ENCODE data around the gene F8. TPM values are rescaled to one million over a fixed set of nuclear protein-coding genes. Genes with fewer than 3 reads are reported as not detected.
"Not testable (repeated sequence)": the region's sequence is repeated elsewhere in the genome, so short reads cannot be mapped to it uniquely, and the experiment has no call there.

F8 gene
- polyA plus RNA-seq, 1 donor = 13.0 TPM

DNA sequence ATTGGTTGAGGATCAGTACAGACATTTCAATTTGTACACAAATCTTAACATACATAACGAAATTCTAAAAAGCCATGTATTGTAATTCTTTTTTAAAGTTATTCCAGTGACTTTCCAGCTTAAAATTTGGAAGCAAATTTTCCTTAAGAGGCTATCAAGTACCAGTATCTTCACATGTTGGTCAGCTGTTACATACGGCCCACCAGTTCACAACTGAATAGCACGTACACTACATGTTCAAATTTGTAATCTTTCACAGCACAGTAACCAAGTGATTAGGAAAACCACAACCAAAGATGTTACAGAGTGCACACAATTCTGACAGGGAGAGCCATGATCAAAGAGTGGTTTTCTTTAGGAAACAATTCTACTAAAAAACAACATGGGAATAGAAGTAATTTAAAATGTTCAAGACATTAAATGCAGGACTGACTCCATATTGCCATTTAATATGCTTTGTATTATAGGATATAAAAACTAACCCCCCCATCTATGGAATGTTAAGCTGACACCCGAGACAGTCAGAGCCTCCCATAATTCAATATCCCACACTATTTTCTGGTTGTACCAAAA, 206.1 kb downstream of the F8 start:
- not testable (repeated sequence) for DNase-seq

DNA sequence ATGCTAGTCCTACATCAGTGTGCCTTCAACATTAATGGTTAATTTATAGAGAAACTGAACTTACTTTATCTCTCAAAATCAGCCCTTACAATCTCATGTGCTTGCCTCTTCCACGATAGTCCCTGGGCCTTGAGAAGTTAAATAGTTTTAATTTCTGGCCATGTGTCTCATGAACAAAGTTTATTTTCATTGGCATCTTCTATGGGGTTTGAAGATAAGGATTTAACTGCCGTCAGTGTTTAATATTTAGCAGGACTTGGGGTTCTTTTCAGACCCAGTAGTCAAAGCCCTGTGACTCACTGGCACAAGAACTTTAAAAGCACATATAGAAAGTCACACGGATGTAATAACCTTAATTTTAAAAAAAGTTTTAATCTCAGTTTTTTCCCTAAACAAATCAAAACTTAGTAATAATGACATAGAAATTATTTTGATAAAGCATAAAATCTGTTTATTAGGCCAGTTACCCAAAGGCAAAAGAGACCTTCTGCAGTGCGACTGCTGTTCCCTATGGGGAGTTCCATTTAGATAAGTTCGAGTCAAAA, 207.2 kb downstream of the F8 start:
- no peak for DNase-seq

DNA sequence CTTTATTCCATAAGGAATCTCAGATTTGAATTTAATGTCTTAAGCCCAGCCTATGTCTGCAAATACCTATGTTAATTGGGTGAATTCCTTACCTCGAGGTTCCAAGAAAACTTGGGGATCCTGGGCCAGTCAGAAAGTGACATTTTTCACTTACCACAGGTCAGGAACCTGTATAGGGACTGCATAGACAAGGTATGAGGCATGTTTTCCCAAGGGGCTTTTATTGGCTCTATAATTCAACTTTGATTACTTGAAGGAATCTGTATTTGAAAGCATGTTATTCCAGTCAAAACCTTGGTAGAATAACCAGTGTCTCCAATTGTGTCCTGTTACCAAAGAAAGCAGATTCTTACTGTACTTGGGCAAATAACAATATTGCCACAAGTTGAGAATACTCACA, 208.7 kb downstream of the F8 start:
- no peak for DNase-seq

DNA sequence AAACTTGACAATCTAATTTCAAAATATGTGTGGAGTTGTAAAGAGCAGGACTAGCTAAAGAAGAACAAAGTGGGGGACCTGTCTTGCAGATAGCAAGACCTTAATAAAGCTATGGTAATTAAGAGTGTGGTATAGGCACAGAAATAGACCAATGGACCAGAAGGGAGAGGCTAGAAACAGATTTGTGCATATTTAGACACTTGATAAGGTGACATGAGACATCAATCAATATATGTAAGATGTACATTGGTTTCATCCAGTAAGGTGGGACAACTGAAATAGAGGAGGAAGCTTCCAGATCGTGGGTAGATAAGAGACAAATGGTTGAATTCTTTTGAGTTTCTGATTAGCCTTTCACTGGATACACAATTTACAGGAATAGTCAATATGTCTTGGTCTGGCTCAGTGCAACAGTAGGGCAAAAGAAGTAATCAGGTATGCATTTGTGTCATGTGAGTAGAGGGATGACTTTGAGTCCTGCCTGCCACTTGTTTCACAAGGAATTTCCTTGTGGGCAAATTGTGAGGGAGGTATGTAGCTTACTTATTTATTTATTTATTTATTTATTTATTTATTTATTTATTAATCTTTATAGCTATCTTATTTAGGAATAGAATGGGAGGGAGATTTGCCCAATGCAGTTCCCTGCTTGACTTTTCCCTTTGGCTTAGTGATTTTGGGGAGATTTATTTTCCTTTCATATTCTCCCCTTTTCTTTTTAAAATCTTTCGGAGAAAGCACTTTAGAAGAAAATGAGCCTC, 210.0 kb downstream of the F8 start:
- DNase-seq = no peak

DNA sequence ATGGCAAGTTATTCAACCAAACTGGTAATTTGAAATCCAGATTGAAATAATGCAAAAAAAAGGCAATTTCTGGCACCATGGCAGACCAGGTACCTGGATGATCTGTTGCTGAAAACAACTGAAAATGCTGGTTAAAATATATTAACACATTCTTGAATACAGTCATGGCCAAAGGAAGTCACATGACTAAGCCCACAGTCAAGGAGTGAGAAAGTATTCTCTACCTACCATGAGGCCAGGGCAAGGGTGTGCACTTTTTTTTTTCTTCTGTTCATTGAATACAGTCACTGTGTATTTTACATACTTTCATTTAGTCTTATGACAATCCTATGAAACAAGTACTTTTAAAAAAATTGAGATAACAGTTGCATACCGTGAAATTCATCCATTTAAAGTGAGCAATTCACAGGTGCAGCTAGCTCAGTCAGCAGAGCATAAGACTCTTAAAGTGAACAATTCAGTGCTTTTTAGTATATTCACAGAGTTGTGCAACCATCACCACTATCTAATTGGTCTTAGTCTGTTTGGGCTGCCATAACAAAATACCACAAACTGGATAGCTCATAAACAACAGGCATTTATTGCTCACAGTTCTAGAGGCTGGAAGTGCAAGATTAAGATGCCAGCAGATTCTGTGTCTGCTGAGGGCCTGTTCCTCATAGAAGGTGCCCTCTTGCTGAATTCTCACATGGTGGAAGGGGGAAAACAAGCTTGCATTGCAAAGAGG, 212.4 kb downstream of the F8 start:
- no peak for DNase-seq

DNA sequence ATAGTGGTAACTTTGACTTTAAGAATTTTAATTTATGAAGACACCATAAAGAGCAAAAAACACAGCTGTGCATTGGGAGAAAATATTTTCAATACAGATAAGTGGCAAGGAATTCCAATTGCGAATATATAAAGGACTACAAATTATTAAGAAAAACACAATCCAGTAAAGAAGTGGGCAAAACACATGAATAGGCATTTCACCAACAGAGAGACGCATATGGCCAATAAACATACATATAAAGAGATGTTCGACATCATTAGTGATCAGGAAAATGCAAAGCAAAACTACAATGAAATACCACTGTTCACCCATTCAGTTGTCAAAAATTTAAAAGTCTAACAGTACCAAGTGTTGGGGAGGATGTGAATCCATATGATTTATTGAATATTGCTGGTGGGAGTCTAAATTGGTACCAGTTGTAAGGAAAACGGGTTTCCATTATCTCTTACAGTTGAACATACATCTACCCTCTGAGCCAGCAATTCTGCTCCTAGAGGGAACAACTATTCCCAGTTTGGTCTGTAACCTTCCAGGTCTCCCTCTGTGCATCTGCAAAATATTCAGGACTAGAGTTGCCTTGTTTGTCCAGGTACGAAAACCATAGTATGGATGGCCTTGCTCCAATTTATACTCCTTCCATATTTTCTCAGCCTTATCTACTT, 215.6 kb downstream of the F8 start:
- DNase-seq = no peak

DNA sequence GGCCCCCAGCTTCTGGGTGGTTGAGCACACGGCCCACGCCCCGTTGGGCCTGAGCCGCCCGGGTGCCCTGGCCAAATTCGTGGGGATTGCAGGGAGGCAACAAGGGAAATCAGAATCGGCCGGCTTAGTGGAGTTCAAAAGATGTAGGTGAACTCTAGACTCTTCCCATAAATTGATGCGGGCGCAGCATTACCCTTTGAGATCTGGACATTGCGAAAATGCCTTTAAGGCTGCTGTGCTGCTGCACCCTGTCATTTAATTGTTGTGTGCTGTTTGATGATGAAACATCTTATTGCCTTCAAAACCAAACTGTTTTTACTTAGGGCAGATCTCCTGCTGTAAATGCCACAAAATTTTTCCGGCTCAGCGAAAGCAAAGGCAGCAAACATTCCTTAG, 216.8 kb downstream of the F8 start:
- no peak for DNase-seq

DNA sequence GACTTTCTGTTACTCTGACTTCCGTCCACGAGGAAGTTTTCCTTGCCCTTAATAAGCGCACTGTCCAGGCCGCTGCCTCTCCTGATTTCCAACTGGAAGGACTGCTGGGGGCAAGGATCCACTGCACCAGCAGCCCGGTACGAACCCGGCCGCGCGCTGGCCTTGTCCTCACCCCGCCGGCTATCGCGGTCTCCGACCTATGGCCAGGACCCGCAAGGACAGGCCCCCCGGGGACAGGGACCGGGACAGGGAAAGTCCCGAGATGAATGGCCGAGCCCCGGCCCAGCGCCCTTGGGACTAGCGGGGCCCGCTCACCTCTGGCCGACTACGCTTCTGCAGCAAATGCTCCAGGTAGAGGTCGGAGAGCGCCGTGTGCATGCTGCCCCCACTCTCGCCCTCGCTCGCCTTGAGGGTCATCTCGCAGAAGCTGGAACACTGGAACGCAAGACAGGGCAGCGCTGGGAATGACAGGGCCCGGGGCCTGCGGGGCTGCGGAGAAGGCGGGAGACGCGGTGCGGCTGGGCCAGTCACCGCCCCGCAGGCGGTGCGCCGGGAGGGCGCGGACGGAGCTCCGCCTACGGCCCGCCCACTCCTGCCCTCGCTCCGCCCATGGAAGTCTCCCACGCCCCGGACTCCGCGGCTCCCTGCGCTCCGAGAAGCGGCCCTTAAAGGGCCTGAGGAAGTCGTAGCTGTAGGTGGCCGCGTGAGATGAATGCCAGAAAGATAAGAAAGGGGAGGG, 217.4 kb downstream of the F8 start, which contains the start of gene MPP1:
TSS of gene MPP1 (minus strand) at position 529 of the 739 bp plus-strand sequence. CDS start at position 417, 112 bp downstream.
- DNase-seq = peak; percentile 58

DNA sequence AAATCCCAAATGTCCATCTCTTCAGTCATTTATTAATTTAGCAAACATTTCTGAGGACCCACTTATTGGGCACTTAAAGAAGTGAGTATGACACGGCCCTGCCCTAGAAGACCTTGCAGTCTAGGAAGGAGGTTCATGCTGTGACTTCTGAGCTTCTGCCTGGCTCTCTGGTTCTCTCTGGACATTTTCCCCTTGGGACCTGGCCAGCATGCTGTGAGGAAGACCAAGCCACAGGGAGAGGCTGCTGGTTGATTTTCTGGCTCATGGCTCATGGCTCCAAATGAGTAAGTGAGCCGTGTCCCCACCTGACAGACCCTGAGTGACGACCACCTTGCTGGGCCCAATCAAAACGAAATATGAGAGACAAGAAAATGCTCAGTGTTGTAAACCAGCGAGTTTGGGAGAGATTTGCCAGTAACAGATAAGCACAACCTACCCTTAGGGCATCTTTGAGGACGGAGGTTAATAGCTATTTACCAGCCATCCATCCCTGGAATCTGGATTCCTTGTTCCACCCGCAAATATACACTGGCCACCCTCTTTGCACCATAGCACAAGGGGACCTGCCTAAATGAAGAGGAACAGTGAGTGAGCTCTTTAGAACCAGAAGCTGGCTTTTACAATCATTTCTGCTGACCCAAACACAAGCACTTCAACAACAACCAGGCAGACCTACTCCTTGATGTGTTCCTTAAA, 218.1 kb downstream of the F8 start:
- no peak for DNase-seq

DNA sequence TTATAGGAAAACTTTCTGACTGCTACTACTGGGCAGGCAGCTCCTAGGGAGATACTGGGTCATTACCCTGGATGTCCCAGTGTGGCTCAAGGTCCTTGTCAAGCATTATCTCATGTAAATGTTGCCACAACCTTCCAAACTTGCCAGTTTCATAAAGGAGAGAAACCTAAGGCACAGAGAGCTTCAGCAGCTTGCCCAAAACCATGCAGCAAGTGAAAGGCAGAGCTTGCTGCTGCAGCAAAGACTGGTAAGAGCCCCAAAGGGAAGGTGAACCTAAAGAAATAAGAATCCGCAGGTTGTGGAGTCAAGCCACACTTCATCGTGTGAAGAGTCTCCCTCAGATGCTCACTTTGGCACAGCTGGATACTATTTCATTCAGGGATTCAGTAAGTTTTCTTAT, 219.6 kb downstream of the F8 start:
- no peak for DNase-seq

DNA sequence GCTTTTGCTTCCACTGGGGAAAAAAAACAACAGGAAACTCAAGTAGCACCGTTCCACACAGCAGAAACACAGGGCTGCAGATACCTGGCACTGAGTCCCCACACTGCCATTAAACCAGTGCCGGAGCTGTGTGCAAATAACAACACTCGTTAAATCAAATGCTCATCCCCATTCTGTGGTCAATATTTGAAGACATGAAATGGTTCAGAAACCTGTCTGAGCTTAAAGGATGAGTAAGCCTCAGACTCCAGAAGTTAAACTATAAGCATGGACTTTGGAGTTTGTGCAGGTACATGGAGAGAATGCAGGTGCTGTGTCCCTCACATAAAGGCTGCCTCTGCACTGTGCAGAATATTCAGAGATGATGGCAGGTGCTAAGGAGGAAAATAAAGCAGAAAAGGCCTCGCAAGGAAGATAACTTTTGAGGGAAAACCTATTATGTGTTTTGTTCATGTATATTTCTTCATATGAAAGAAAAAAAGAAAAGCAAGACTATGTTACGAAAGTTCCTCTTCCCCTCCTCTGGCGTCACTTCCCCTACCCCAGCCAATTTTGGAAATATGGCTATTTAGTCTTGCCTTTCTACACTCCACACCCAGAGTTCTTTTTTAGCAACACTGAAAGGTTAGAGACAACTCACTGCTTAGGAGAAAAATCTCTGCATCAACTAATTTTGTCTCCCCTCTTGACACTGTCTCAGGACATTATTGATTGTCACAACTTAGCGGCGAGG, 221.9 kb downstream of the F8 start:
- DNase-seq = no peak

DNA sequence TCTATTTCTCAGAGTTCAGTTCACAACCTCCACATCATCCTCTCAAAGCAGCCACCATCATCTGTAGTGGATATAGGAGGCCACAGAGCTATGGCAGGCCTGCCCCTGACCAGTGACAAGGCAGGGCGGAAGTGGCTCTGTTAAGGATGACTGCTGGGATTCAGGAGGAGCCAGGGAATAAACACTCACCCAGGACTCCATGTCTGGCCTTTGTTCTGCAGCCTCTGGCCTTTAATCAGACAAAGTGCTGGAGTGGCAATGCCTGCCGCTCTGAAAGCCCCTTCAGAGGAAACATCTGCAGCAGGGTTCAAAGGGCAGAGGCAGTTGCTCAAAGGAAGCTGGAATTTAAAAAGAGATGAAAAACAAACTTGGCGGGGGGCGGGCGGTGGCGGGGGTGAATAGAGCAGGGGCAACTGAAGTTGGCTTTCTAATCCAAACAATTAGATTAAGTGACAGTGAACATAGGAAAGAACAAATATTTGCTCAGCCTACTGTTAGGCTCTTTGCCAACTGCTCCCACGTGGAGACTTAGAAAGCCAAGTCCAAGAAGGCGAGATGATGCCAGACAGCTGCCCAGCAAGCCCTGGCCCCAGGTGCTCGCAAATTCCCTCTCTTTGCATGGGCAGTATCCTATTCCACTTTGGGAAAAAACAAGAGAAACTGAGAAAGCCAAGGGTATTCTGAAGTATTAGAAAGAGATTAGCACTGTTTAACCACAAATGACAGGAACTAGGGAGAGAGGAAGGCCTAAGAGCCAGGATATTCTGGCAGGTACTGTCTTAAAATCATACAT, 222.8 kb downstream of the F8 start:
- no peak for DNase-seq

DNA sequence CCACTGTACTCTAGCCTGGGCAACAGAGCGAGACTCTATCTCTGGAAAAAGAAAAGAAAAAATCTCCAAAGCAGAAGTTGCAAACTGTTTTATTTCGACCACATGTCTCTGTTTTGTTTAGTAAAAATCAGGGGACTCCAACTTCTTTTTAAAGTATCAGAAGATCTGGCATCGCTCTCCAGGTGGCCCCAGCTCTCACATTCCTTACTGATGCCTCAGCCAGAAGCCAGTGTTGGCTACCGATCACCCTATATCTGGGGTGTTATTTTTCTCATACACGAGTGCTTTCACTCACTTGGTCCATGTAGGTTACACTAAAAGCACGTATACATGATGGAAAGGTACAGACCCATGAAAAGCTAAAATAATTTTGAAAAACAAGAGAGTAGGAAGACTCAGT, 225.5 kb downstream of the F8 start:
- no peak for DNase-seq

DNA sequence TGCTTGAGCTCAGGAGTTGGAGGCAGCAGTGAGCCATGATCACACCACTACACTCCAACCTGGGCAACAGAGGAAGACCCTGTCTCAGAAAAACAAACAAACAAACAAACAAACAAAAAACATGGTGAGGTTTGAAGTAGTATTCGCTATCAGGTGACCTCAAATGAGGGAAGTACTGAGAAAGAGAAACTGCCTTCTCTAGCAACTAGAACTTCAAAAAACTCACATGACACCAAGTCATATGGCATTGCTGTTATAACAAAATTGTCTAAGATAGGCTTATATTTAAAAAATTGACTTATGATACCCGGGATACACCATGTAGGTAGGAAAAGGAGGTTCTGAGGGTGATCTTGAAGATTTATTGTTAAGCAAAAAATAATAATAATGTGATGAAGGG, 227.5 kb downstream of the F8 start:
- no peak for DNase-seq

DNA sequence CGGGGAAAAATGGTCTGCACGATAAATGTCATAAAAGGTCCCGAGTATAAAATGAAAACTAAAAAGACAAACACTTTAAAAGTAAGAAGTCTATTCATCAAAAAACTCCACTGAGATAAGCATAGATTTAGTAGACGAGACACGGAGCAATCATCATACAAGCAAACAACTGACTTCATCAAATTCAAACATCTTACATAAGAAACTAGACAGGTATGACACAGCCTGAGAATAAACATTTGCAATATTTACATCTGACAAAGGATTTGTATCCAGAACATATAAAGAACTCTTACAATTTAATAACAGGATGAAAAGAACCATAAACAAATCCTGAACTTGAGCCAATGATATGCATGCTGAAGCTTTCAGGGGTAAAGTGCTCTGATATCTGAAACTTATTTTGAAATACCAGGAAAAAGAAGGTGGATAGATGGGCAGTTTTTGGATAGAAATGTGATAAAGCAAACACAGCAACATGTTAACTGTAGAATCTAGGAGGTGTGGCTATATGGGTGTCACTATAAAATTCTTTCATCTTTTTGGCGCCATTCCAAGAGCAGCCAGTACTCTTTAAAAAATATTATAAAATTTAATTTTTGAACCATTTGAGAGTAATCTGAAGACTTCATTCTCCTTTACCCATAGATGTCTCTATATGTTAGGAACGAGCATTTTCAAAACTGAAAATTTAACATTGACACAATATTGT, 229.3 kb downstream of the F8 start:
- DNase-seq = no peak

DNA sequence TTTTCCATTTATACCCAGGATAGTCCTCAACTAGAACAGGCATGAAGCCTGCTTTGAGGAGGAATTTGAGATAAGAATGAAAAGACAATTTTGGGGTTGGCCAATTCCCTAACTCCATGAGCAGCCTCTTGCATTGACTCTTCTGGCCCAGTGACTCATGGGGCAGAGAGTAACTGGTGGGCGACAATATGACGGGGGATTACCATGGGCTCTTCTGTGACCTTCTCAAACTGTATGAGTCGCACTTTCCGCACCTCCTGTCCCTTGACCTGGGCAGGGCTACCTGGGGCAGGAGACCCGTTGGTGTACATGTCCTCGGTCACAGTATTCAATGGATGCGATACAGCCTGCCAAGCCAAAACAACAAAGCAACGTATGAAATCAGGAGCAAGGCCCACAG, 230.6 kb downstream of the F8 start:
- DNase-seq = no peak

DNA sequence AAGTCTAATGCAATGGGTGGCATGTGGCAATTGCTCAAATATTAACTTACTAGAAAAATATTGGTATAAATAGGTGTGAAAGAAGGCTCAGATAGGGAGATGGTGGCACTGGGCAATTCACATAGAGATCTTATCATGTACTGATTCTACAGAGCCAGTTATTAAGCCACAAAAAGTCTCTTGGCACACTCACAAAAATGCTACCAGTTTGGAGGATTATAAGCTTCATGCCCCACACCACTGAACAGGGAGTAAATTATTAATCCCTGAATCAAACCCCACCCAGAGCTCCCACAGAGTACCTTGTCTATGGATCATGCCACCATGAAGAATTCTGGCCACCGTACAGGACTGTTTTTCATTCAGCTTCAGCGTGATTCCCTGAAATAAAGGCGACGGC, 231.1 kb downstream of the F8 start:
- DNase-seq = no peak

Measured in left kidney (tissue), 2 donors.